Trophoblast cell (in vitro differentiated cells and primary cell): ENCODE data around the gene PHYHIPL.

Experiments used
- DNase-seq, 2 donors: peaks; one replicate each; pipeline ENCODE4 v3.0.0-alpha.2; 2016
- H2AFZ ChIP-seq: 2 replicates; pipeline ENCODE4 v1.6.1; 2013; ENCODE audit warnings: low read length, moderate library complexity, mild to moderate bottlenecking; ENCODE audit not compliant: insufficient read depth, poor library complexity
- H2AK5ac ChIP-seq: 2 replicates; pipeline ENCODE4 v1.6.1; 2013; ENCODE audit warnings: mild to moderate bottlenecking, low read length
- H2BK120ac ChIP-seq: 2 replicates; pipeline ENCODE4 v1.6.1; 2013; ENCODE audit warnings: low read length, mild to moderate bottlenecking, moderate library complexity; ENCODE audit not compliant: insufficient read depth, poor library complexity
- H2BK12ac ChIP-seq: 2 replicates; pipeline ENCODE4 v1.6.1; 2013; ENCODE audit warnings: mild to moderate bottlenecking, low read length, moderate library complexity
- H2BK5ac ChIP-seq: 2 replicates; pipeline ENCODE4 v1.6.1; 2013; ENCODE audit warnings: low read length, low read depth, moderate library complexity, mild to moderate bottlenecking; ENCODE audit not compliant: poor library complexity
- H3K14ac ChIP-seq: 2 replicates; pipeline ENCODE4 v1.6.1; 2013; ENCODE audit warnings: mild to moderate bottlenecking, low read length
- H3K18ac ChIP-seq: 2 replicates; pipeline ENCODE4 v1.6.1; 2013; ENCODE audit warnings: mild to moderate bottlenecking, low read length
- H3K23ac ChIP-seq: 2 replicates; pipeline ENCODE4 v1.6.1; 2013; ENCODE audit warnings: low read length
- H3K27ac ChIP-seq: 2 replicates; pipeline ENCODE4 v1.5.1; 2013; ENCODE audit warnings: low read depth, mild to moderate bottlenecking, inconsistent platforms, low read length, moderate library complexity
- H3K27me3 ChIP-seq: 2 replicates; pipeline ENCODE4 v1.6.1; 2013; ENCODE audit warnings: inconsistent platforms, mild to moderate bottlenecking, low read length, moderate library complexity; ENCODE audit not compliant: insufficient read depth
- H3K36me3 ChIP-seq, 2 experiments: 1 replicate in 1 of 2; 2 replicates in 1 of 2; pipeline ENCODE4 v1.6.1; 2013; ENCODE audit warnings: low read length in 2 of 2, mild to moderate bottlenecking in 2 of 2, moderate library complexity in 1 of 2; ENCODE audit not compliant: insufficient read depth in 2 of 2, control insufficient read depth in 1 of 2
- H3K4ac ChIP-seq: 2 replicates; pipeline ENCODE4 v1.6.1; 2013; ENCODE audit warnings: low read depth, mild to moderate bottlenecking, low read length, moderate library complexity
- H3K4me1 ChIP-seq, 2 experiments: 1 replicate in 1 of 2; 2 replicates in 1 of 2; pipeline ENCODE4 v1.6.1; 2013; ENCODE audit warnings: low read length in 2 of 2, mild to moderate bottlenecking in 2 of 2, moderate library complexity in 1 of 2; ENCODE audit not compliant: insufficient read depth in 2 of 2, control insufficient read depth in 1 of 2
- H3K4me2 ChIP-seq: 2 replicates; pipeline ENCODE4 v1.6.1; 2013; ENCODE audit warnings: inconsistent platforms, mild to moderate bottlenecking, low read length, moderate library complexity
- H3K4me3 ChIP-seq: 2 replicates; pipeline ENCODE4 v1.5.1; 2013; ENCODE audit warnings: mild to moderate bottlenecking, low read depth, low read length, inconsistent platforms
- H3K79me1 ChIP-seq: one replicate; pipeline ENCODE4 v1.6.1; 2013; ENCODE audit warnings: low read length
- H3K79me2 ChIP-seq: 2 replicates; pipeline ENCODE4 v1.6.1; 2013; ENCODE audit warnings: low read length, mild to moderate bottlenecking; ENCODE audit not compliant: control insufficient read depth, insufficient read depth, poor library complexity
- H3K9ac ChIP-seq: 2 replicates; pipeline ENCODE4 v1.6.1; 2013; ENCODE audit warnings: mild to moderate bottlenecking, low read length
- H3K9me3 ChIP-seq: 2 replicates; pipeline ENCODE4 v1.6.1; 2013; ENCODE audit warnings: low read depth, mild to moderate bottlenecking, control low read depth, inconsistent platforms, low read length; ENCODE audit not compliant: insufficient read depth
- H4K12ac ChIP-seq: 2 replicates; pipeline ENCODE4 v1.6.1; 2013; ENCODE audit warnings: low read depth, mild to moderate bottlenecking, low read length, moderate library complexity
- H4K8ac ChIP-seq: 2 replicates; pipeline ENCODE4 v1.6.1; 2013; ENCODE audit warnings: low read depth, mild to moderate bottlenecking, low read length, moderate library complexity
- H4K91ac ChIP-seq: one replicate; pipeline ENCODE4 v1.6.1; 2013; ENCODE audit warnings: low read depth, mild to moderate bottlenecking, low read length, moderate library complexity
- WGBS: extraction: QIAGEN DNeasy Blood & Tissue Kit; methylation state at CpG from one replicate; pipeline ENCODE4 v1.1.7; 2013; ENCODE audit warnings: missing lambda C conversion rate; ENCODE audit not compliant: insufficient read length, insufficient coverage; ENCODE audit errors: extremely low coverage; 5-methylcytosine and 5-hydroxymethylcytosine counted together

Gene PHYHIPL

DNA sequence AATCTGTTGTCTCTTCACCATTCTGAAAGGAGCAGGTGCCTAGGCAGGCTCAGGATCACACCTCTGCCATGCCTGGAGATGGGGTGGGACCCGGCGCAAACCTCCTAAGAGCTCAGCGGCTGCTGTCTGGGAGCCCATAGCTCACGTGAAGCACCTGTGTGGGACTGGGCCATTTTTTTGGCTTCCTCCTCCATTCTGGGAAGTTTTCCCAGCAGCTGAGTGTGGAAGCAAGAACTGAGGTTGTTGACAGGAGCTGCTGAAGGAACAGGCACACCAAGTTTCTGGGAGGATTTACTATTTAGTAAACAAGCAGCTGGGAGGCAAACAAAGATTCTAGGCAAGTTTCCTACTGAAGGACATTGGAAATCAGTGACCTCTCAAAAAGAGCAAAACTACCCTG lies 108.6 kb downstream of the PHYHIPL start:
- H2AFZ ChIP-seq: no peak overlapping the region
- H3K23ac ChIP-seq: no peak overlapping the region
- H3K4me3 ChIP-seq: no peak overlapping the region
- H2BK120ac ChIP-seq: no peak overlapping the region
- H3K9ac ChIP-seq: no peak overlapping the region
- no peak overlapping the region for H4K8ac ChIP-seq
- H4K12ac ChIP-seq: no peak overlapping the region
- H2BK5ac ChIP-seq: no peak overlapping the region
- H3K79me2 ChIP-seq: no peaks in the 10 kb centered on the region
- H2AK5ac ChIP-seq: no peak overlapping the region
- H3K4me1 ChIP-seq: no peaks in the 10 kb centered on the region
- no peak overlapping the region for H3K4me2 ChIP-seq
- H4K91ac ChIP-seq: no peak overlapping the region
- H2BK12ac ChIP-seq: no peak overlapping the region
- no peak for DNase-seq
- H3K27ac ChIP-seq: no peak overlapping the region
- no peaks in the 10 kb centered on the region for H3K9me3 ChIP-seq
- H3K14ac ChIP-seq: no peak overlapping the region
- H3K79me1 ChIP-seq: no peaks in the 10 kb centered on the region
- H3K36me3 ChIP-seq: no peaks in the 10 kb centered on the region
- H3K18ac ChIP-seq: no peak overlapping the region
- H3K27me3 ChIP-seq: no peaks in the 10 kb centered on the region
- no peak overlapping the region for H3K4ac ChIP-seq
- WGBS: no CpG with 5 or more reads among the region's 4 CpGs

DNA sequence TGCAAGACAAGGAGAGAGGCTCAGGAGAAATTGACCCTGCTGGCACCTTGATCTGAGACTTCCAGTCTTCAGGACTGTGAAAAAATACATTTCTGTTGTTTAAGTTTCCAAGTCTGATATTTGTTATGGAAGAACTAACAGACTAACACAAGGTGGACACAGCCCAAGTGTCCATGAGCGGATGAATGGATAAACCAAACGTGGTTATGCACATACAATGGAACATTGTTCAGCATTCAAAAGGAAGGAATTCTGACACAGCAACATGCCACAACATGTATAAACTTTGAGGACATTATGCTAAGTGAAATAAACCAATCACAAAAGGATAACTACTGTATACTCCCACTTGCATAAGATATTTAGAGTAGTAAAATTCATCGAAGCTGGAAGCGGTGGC lies 109.4 kb downstream of the PHYHIPL start:
- Histone ChIP-seq H3K79me1 (no peaks in the 10 kb centered on the region), H3K9ac (no peak overlapping the region), H2BK12ac (no peak overlapping the region), H3K4me1 (no peaks in the 10 kb centered on the region), H4K8ac (no peak overlapping the region), H3K4ac (no peak overlapping the region), H3K36me3 (no peaks in the 10 kb centered on the region), H4K12ac (no peak overlapping the region), H3K9me3 (no peaks in the 10 kb centered on the region), H2AK5ac (no peak overlapping the region), H3K4me2 (no peak overlapping the region), H2BK5ac (no peak overlapping the region), H2BK120ac (no peak overlapping the region), H3K14ac (no peak overlapping the region), H3K27ac (no peak overlapping the region), H3K79me2 (no peaks in the 10 kb centered on the region), H3K4me3 (no peak overlapping the region), H3K27me3 (no peaks in the 10 kb centered on the region), H4K91ac (no peak overlapping the region), H2AFZ (no peak overlapping the region), H3K18ac (no peak overlapping the region), H3K23ac (no peak overlapping the region)
- DNase-seq: no peak
- no CpG with 5 or more reads among the region's 4 CpGs for WGBS

DNA sequence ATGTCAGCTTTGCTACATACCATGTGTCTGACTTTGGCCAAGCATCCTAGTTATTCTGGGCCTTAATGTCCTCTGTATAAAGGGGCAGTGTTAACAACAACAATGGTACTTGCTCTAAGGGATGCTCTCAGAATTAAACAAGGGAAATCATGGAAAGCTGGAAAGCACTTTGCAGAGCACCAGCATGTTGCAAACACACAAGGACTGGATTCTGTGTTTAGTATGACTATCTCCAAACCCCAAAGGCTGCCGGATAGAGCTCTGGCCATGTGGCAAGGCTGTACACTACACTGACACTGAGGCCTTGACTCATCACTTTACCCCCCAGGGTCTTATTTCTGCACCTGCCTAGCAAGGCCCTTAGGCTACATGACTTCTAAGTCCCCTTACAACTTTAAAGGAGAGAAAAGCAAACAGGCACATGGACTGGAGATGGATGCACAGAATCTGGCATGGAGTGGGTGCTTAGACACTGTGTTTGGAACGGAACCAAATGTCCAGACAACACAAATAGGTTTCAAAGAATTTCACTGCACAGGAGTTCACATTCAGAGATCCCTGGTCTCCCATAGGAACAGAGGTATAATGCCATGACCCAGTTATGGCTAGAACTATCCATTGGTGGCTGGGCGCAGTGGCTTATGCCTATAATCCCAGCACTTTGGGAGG lies 111.3 kb downstream of the PHYHIPL start:
- Histone ChIP-seq H3K27ac (no peak overlapping the region), H4K8ac (no peak overlapping the region), H3K18ac (no peak overlapping the region), H3K4me2 (no peak overlapping the region), H2AFZ (no peak overlapping the region), H3K79me1 (no peaks in the 10 kb centered on the region), H4K91ac (no peak overlapping the region), H2BK120ac (no peak overlapping the region), H3K23ac (no peak overlapping the region), H3K27me3 (no peaks in the 10 kb centered on the region), H3K4ac (no peak overlapping the region), H3K79me2 (no peaks in the 10 kb centered on the region), H3K9me3 (no peaks in the 10 kb centered on the region), H3K9ac (no peak overlapping the region), H3K4me3 (no peak overlapping the region), H3K4me1 (no peaks in the 10 kb centered on the region), H3K14ac (no peak overlapping the region), H2BK12ac (no peak overlapping the region), H2BK5ac (no peak overlapping the region), H2AK5ac (no peak overlapping the region), H4K12ac (no peak overlapping the region), H3K36me3 (no peaks in the 10 kb centered on the region)
- peak; percentile 45 to 46 for DNase-seq
- WGBS: no CpG with 5 or more reads among the region's 3 CpGs

DNA sequence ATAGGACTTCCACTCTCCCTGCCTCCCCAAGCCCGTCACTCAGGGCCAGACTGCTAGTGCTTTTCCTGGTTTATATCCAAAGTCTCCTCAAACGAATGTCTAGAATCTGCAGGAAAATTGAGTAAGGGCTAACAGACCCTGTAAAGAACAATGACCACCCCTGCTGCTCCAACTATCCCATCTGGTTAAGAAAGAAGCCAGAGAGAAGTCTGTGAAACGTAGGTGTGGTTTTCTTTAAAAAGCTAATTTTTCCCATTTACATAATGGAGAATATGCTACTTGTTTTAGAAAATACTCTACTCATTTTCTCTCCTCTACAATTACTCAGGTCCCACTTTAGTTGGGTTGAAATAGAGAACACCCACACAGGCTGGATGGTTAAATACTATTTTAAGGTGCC lies 113.4 kb downstream of the PHYHIPL start:
- Histone ChIP-seq H2BK5ac (no peak overlapping the region), H3K23ac (no peak overlapping the region), H4K91ac (no peak overlapping the region), H3K14ac (no peak overlapping the region), H3K27ac (no peak overlapping the region), H3K27me3 (no peaks in the 10 kb centered on the region), H3K79me2 (no peaks in the 10 kb centered on the region), H4K8ac (no peak overlapping the region), H2AFZ (no peak overlapping the region), H3K4ac (no peak overlapping the region), H3K9me3 (no peaks in the 10 kb centered on the region), H2BK120ac (no peak overlapping the region), H3K4me3 (no peak overlapping the region), H3K4me1 (no peaks in the 10 kb centered on the region), H3K36me3 (no peaks in the 10 kb centered on the region), H3K4me2 (no peak overlapping the region), H2AK5ac (no peak overlapping the region), H3K9ac (no peak overlapping the region), H2BK12ac (no peak overlapping the region), H3K79me1 (no peaks in the 10 kb centered on the region), H3K18ac (no peak overlapping the region), H4K12ac (no peak overlapping the region)
- WGBS: no CpG with 5 or more reads among the region's 3 CpGs
- DNase-seq: no peak
